ENCODE measurements around the gene MYEOV.

Gene MYEOV

GRCh38 chr11:69269926-69270697 lies 23.8 kb upstream of the MYEOV start (continued):
- TF ChIP-seq, protein P1, sequence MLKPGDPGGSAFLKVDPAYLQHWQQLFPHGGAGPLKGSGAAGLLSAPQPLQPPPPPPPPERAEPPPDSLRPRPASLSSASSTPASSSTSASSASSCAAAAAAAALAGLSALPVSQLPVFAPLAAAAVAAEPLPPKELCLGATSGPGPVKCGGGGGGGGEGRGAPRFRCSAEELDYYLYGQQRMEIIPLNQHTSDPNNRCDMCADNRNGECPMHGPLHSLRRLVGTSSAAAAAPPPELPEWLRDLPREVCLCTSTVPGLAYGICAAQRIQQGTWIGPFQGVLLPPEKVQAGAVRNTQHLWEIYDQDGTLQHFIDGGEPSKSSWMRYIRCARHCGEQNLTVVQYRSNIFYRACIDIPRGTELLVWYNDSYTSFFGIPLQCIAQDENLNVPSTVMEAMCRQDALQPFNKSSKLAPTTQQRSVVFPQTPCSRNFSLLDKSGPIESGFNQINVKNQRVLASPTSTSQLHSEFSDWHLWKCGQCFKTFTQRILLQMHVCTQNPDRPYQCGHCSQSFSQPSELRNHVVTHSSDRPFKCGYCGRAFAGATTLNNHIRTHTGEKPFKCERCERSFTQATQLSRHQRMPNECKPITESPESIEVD (tag by site-specific recombination; IDR thresholded peaks at IDR 0.05) = no peak
- TF ChIP-seq TCF7L2 (IDR thresholded peaks at IDR 0.05; ENCODE audit: borderline replicate concordance, low read depth, low read length) = no peak

- Histone ChIP-seq H3K36me3 (ENCODE audit: control insufficient read depth in 2 of 2, insufficient read depth in 1 of 2, low read length in 2 of 2) (no peaks in the 10 kb centered on the region), H3K4me3 (ENCODE audit: low read depth, low read length) (no peak overlapping the region), H3K9me3 (ENCODE audit: control insufficient read depth, insufficient read depth, low read depth, low read length) (no peaks in the 10 kb centered on the region), H3K4me1 (ENCODE audit: control insufficient read depth, insufficient read depth, low read length) (no peaks in the 10 kb centered on the region), H3K27ac (ENCODE audit: extremely low read depth, low read depth, low read length) (no peak overlapping the region)
- ChIA-PET POLR2A (no interaction called here), CTCF (interaction anchor here (0.6 to 0.9 kb wide), 2 partner anchors 23 to 148 kb away, joined by 3 to 4 read pairs; partner anchors contain the start of gene MYEOV)
- no peak for TF ChIP-seq ZNF335 (tag by site-specific recombination; conservative IDR thresholded peaks at IDR 0.05)
- no peak for TF ChIP-seq BCL11A (tag by site-specific recombination; IDR thresholded peaks at IDR 0.05; ENCODE audit: low read depth)
- no peak for TF ChIP-seq ZBTB17 (tag by site-specific recombination; IDR thresholded peaks at IDR 0.05)
- TF ChIP-seq GLI2 (tag by site-specific recombination; IDR thresholded peaks at IDR 0.05; ENCODE audit: borderline replicate concordance, low read depth) = no peak
- TF ChIP-seq ZNF624 (tag by site-specific recombination; IDR thresholded peaks at IDR 0.05) = no peak
- no peak for TF ChIP-seq ZNF529 (tag by site-specific recombination; IDR thresholded peaks at IDR 0.05; ENCODE audit: insufficient replicate concordance)
- TF ChIP-seq ZNF501 (tag by site-specific recombination; IDR thresholded peaks at IDR 0.05) = no peak
- no peak for TF ChIP-seq ZNF76 (tag by site-specific recombination; IDR thresholded peaks at IDR 0.05; ENCODE audit: borderline replicate concordance, low read depth)
- TF ChIP-seq ZNF114 (tag by site-specific recombination; IDR thresholded peaks at IDR 0.05) = no peak
- TF ChIP-seq GLIS2 (tag by site-specific recombination; IDR thresholded peaks at IDR 0.05) = no peak
- no peak for TF ChIP-seq ZNF837 (tag by site-specific recombination; IDR thresholded peaks at IDR 0.05)
- no peak for TF ChIP-seq HOXD13 (CRISPR knock-in tag; IDR thresholded peaks at IDR 0.05; ENCODE audit: borderline replicate concordance)
- TF ChIP-seq ZNF707 (tag by site-specific recombination; IDR thresholded peaks at IDR 0.05) = no peak
- TF ChIP-seq ZNF747 (tag by site-specific recombination; IDR thresholded peaks at IDR 0.05) = no peak
- TF ChIP-seq CTCF (tag by site-specific recombination; IDR thresholded peaks at IDR 0.05) = no peak
Observed at GRCh38 chr11:69270941-69271340, 23.0 kb upstream of the MYEOV start.

- H3K36me3 ChIP-seq (ENCODE audit: control insufficient read depth in 2 of 2, insufficient read depth in 1 of 2, low read length in 2 of 2) = no peaks in the 10 kb centered on the region
- CTCF ChIA-PET = interaction anchor here (0.7 kb wide), 1 partner anchor 94 kb away, joined by 3 read pairs; no protein-coding TSS in a partner anchor
- POLR2A ChIA-PET = no interaction called here
- H3K4me1 ChIP-seq (ENCODE audit: control insufficient read depth, insufficient read depth, low read length) = no peaks in the 10 kb centered on the region
- no peak overlapping the region for H3K27ac ChIP-seq (ENCODE audit: extremely low read depth, low read depth, low read length)
- H3K9me3 ChIP-seq (ENCODE audit: control insufficient read depth, insufficient read depth, low read depth, low read length) = no peaks in the 10 kb centered on the region
- H3K4me3 ChIP-seq (ENCODE audit: low read depth, low read length) = no peak overlapping the region
- TF ChIP-seq ZNF48 (tag by site-specific recombination; IDR thresholded peaks at IDR 0.05) (no peak), ZSCAN23 (tag by site-specific recombination; IDR thresholded peaks at IDR 0.05) (no peak), ZNF202 (tag by site-specific recombination; IDR thresholded peaks at IDR 0.05; ENCODE audit: borderline replicate concordance) (no peak), ZSCAN30 (tag by site-specific recombination; IDR thresholded peaks at IDR 0.05) (no peak), PRDM10 (tag by site-specific recombination; IDR thresholded peaks at IDR 0.05) (no peak), SCRT2 (tag by site-specific recombination; IDR thresholded peaks at IDR 0.05) (peak; percentile 26; the same call in 1 of the 2 replicates), ZNF366 (tag by site-specific recombination; conservative IDR thresholded peaks at IDR 0.05) (peak; percentile 80), ZNF843 (tag by site-specific recombination; IDR thresholded peaks at IDR 0.05) (no peak)
- TF ChIP-seq, protein P2, sequence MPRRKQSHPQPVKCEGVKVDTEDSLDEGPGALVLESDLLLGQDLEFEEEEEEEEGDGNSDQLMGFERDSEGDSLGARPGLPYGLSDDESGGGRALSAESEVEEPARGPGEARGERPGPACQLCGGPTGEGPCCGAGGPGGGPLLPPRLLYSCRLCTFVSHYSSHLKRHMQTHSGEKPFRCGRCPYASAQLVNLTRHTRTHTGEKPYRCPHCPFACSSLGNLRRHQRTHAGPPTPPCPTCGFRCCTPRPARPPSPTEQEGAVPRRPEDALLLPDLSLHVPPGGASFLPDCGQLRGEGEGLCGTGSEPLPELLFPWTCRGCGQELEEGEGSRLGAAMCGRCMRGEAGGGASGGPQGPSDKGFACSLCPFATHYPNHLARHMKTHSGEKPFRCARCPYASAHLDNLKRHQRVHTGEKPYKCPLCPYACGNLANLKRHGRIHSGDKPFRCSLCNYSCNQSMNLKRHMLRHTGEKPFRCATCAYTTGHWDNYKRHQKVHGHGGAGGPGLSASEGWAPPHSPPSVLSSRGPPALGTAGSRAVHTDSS (tag by site-specific recombination; IDR thresholded peaks at IDR 0.05) = no peak
Observed at GRCh38 chr11:69272055-69272454, 21.9 kb upstream of the MYEOV start.

All from HEK293 (cell line).